ENCODE results near the gene CPZ. TPM values are rescaled to one million over a fixed set of nuclear protein-coding genes. Genes with fewer than 3 reads are reported as not detected.

CPZ gene
- total and polyA plus RNA-seq, 8 donors = 0.09 to 0.86 (median 0.23) TPM

- Histone ChIP-seq H3K36me3 (no peaks in the 10 kb centered on the region), H3K27me3 (peaks cover 0 to 17% (median 0%) of the 10 kb centered on the region in 4 donors), H3K9me3 (no peaks in the 10 kb centered on the region), H3K27ac (no peak overlapping the region), H3K4me1 (no peaks in the 10 kb centered on the region), H3K4me3 (no peak overlapping the region)
- intact Hi-C loops (cut with DNase I) = loop anchor here in 2 of 3 donors (5.0 to 10.0 kb wide), 2 partner anchors 121 to 128 kb away; no protein-coding TSS in a partner anchor
- ATAC-seq (no peak), DNase-seq (peak in 1 of 6 donors; percentile 51), FAIRE-seq (no peak)
- WGBS, 2 donors = 40 to 52% methylated on average over 16 of the region's 16 CpGs
- TF ChIP-seq CTCF (IDR thresholded peaks at IDR 0.05) = no peak
Observed at GRCh38 chr4:8595237-8596087, 2.9 kb downstream of the CPZ start.

DNA sequence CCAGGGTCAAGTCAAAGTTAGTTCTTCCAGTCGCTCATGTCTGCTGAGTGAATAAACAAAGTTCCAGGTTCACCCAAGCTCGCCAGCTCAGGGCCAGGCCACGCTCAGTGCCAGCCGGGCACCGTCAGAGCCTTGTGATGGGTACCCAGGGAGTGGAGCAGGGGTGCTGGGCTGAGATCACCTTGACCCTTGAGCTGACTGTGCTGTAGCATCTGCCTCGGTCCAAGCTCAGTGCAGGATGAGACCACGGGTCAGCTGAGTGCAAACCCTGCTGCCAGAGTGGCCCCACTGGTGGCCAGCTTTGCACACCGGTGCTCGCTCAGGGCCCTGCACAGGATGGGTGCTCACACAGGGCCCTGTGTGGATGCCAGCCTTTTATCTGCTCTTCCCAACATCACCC is 4.3 kb downstream of the CPZ start:
- no peak overlapping the region for H3K27ac ChIP-seq
- H3K4me1 ChIP-seq = no peaks in the 10 kb centered on the region
- DNase-seq (peak in 1 of 6 donors; percentile 40), ATAC-seq (no peak), FAIRE-seq (no peak)
- H3K36me3 ChIP-seq = no peaks in the 10 kb centered on the region
- TF ChIP-seq CTCF (IDR thresholded peaks at IDR 0.05) = no peak
- intact Hi-C loops (cut with DNase I) = loop anchor here in 2 of 3 donors (5.0 to 10.0 kb wide), 2 partner anchors 122 to 130 kb away; no protein-coding TSS in a partner anchor
- no peak overlapping the region for H3K4me3 ChIP-seq
- peaks cover 0 to 12% (median 0%) of the 10 kb centered on the region in 4 donors for H3K27me3 ChIP-seq
- WGBS, 2 donors = 69 to 75% methylated on average over 9 of the region's 9 CpGs
- H3K9me3 ChIP-seq = no peaks in the 10 kb centered on the region

DNA sequence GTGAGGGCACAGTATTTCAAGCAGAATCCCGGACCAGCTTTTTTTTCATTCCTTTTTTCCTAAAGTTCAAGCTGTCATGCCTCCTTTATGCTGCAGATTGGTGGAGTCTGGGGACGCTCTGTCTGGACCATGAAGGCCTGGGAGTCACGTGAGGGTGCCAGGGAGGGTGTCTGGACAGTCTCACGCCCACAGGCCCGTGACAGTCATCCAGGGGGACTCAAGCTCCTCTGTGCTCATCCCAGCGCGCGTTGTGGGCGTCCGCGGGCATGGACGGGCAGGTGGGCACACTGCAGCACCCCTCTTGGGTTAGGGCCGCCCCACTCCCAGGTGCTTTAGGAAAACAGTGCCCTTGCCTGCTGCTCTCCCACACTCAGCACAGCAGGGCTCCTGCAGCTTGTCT is 4.8 kb downstream of the CPZ start:
- DNase-seq = peak in 1 of 6 donors; percentile 54
- Histone ChIP-seq H3K27ac (no peak overlapping the region), H3K4me1 (no peaks in the 10 kb centered on the region), H3K9me3 (no peaks in the 10 kb centered on the region), H3K27me3 (peaks cover 0 to 8% (median 0%) of the 10 kb centered on the region in 4 donors), H3K36me3 (no peaks in the 10 kb centered on the region), H3K4me3 (no peak overlapping the region)
- intact Hi-C loops (cut with DNase I) = loop anchor here in 2 of 3 donors (5.0 to 10.0 kb wide), 2 partner anchors 123 to 130 kb away; no protein-coding TSS in a partner anchor
- WGBS, 2 donors = 69 to 75% methylated on average over 13 of the region's 13 CpGs
- TF ChIP-seq CTCF (IDR thresholded peaks at IDR 0.05) = no peak
- no peak for FAIRE-seq
- no peak for ATAC-seq

GRCh38 chr4:8597791-8598190 is 5.2 kb downstream of the CPZ start:
- Histone ChIP-seq H3K27ac (no peak overlapping the region), H3K4me1 (no peaks in the 10 kb centered on the region), H3K27me3 (peaks cover 0 to 4% (median 0%) of the 10 kb centered on the region in 4 donors), H3K4me3 (no peak overlapping the region), H3K9me3 (no peaks in the 10 kb centered on the region), H3K36me3 (no peaks in the 10 kb centered on the region)
- FAIRE-seq (no peak), ATAC-seq (no peak), DNase-seq (peak in 1 of 6 donors; percentile 21)
- WGBS, 2 donors = 58 to 76% methylated on average over 15 of the region's 15 CpGs
- intact Hi-C loops (cut with DNase I) = loop anchor here in 2 of 3 donors (5.0 to 10.0 kb wide), 2 partner anchors 123 to 130 kb away; no protein-coding TSS in a partner anchor
- no peak for TF ChIP-seq CTCF (IDR thresholded peaks at IDR 0.05)

All from pancreas (tissue), 10 donors.